ENCODE results near the gene TMEM86B.

Gene TMEM86B

GRCh38 chr19:55257461-55258420 lies 29.2 kb upstream of the TMEM86B start:
- DNase-seq = no peak

- DNase-seq = no peak
Measured at GRCh38 chr19:55256562-55257460, 28.2 kb upstream of the TMEM86B start.

- DNase-seq = no peak
Measured at GRCh38 chr19:55255618-55256423, 27.3 kb upstream of the TMEM86B start.

GRCh38 chr19:55254625-55254977 lies 26.0 kb upstream of the TMEM86B start:
- DNase-seq = no peak

- peak; percentile 58 for DNase-seq
Measured at GRCh38 chr19:55253842-55254624, 25.5 kb upstream of the TMEM86B start.

GRCh38 chr19:55252760-55253663 lies 24.4 kb upstream of the TMEM86B start:
- no peak for DNase-seq

GRCh38 chr19:55251341-55252081 lies 22.9 kb upstream of the TMEM86B start:
- DNase-seq = peak; percentile 46

GRCh38 chr19:55250262-55251036 lies 21.9 kb upstream of the TMEM86B start:
- no peak for DNase-seq

- DNase-seq = no peak
Measured at GRCh38 chr19:55249841-55250240, 21.3 kb upstream of the TMEM86B start.

GRCh38 chr19:55248704-55249103 lies 20.1 kb upstream of the TMEM86B start:
- DNase-seq = no peak

- DNase-seq = no peak
Measured at GRCh38 chr19:55248166-55248675, 19.7 kb upstream of the TMEM86B start.

GRCh38 chr19:55247621-55248099 lies 19.1 kb upstream of the TMEM86B start:
- DNase-seq = no peak

GRCh38 chr19:55246462-55247451 lies 18.2 kb upstream of the TMEM86B start:
- DNase-seq = no peak

GRCh38 chr19:55245236-55245904 lies 16.8 kb upstream of the TMEM86B start:
- no peak for DNase-seq

- no peak for DNase-seq
Measured at GRCh38 chr19:55244004-55244680, 15.6 kb upstream of the TMEM86B start.

GRCh38 chr19:55242517-55242916 lies 14.0 kb upstream of the TMEM86B start:
- no peak for DNase-seq
